Kidney (tissue), 14 donors: ENCODE measurements around the gene MYBBP1A. TPM values are rescaled to one million over a fixed set of nuclear protein-coding genes. Genes with fewer than 3 reads are reported as not detected.
"Not testable (repeated sequence)": the region's sequence is repeated elsewhere in the genome, so short reads cannot be mapped to it uniquely, and the experiment has no call there.

Experiments
- DNase-seq, 5 donors: peaks; one replicate each; pipeline ENCODE4 v3.0.0-alpha.2; 2013 to 2020
- FAIRE-seq: peaks from 2 replicates; lab custom pipeline; 2012; peaks lifted over from hg19 to GRCh38; lab: Jason Lieb, UNC
- H3K27ac ChIP-seq, 2 donors: one replicate each; pipeline ENCODE4 v1.7.0; 2013; ENCODE audit warnings: low read depth in 2 of 2, low read length in 2 of 2, inconsistent platforms in 1 of 2
- H3K27me3 ChIP-seq: one replicate; pipeline ENCODE4 v1.7.1; 2013; ENCODE audit warnings: low read length, inconsistent platforms; ENCODE audit not compliant: control insufficient read depth, insufficient read depth
- H3K36me3 ChIP-seq, 3 donors: one replicate each; pipeline versions ENCODE4 v1.7.0 to v1.7.1; 2013; ENCODE audit warnings: low read length in 3 of 3, control low read depth in 1 of 3, inconsistent platforms in 1 of 3; ENCODE audit not compliant: insufficient read depth in 3 of 3, control insufficient read depth in 2 of 3
- H3K4me1 ChIP-seq, 3 donors: one replicate each; pipeline versions ENCODE4 v1.7.0 to v1.7.1; 2013; ENCODE audit warnings: low read length in 3 of 3, inconsistent platforms in 1 of 3, low read depth in 1 of 3; ENCODE audit not compliant: control insufficient read depth in 2 of 3, insufficient read depth in 2 of 3
- H3K4me3 ChIP-seq, 3 donors: one replicate each; pipeline versions ENCODE4 v1.7.0 to v1.8.1; 2013; ENCODE audit warnings: low read length in 3 of 3, control low read depth in 1 of 3, inconsistent platforms in 1 of 3
- H3K9ac ChIP-seq, 3 donors: one replicate each; pipeline versions ENCODE4 v1.7.0 to v1.7.1; 2013; ENCODE audit warnings: low read length in 3 of 3, control low read depth in 1 of 3, inconsistent platforms in 1 of 3
- H3K9me3 ChIP-seq, 3 donors: one replicate each; pipeline versions ENCODE4 v1.7.0 to v1.7.1; 2013; ENCODE audit warnings: low read length in 3 of 3, control low read depth in 1 of 3, inconsistent platforms in 1 of 3; ENCODE audit not compliant: control insufficient read depth in 2 of 3, insufficient read depth in 1 of 3
- CTCF ChIP-seq: IDR thresholded peaks from 3 replicates; pipeline ENCODE4 v1.5.1; 2012; ENCODE audit warnings: mild to moderate bottlenecking, moderate library complexity, borderline replicate concordance; ENCODE audit not compliant: insufficient read depth; ENCODE audit errors: extremely low read depth
- intact Hi-C: fragments of 100-400 bp; cut with DNase I; formaldehyde crosslinking; loops from one replicate; pipeline ENCODE4 v1.11.1; 2022
- polyA plus RNA-seq: library from polyadenylated mRNA; stranded (reverse); fragments of 350-450 nt; fragmentation: Illumina TruSeq; extraction: RNeasy Lipid Tissue Mini Kit (QIAGEN cat#74804); gene quantifications from one replicate; pipeline ENCODE4 v1.2.3, GENCODE V29; 2014; ENCODE audit warnings: low read depth, low replicate concordance; ENCODE audit not compliant: insufficient read depth
- total RNA-seq: library from RNA; stranded (reverse); fragmentation: NEBNext Ultra II Directional; extraction: Animal tissue kit (Norgen Biotek cat#: 25700); gene quantifications from one replicate; pipeline ENCODE4 v1.2.1, GENCODE V29; 2021
- donor health status: control.
- donor health status: control.
- donor health status: control.
- donor health status: control.
- donor health status: control.
- donor health status: DM: yes; HTN: yes; CAD: no.
- donor health status: Normal renal cell carcinoma (clear cell type).

The MYBBP1A gene
- total and polyA plus RNA-seq, 2 donors from 2014 or later: 11.9 to 51.6 TPM

DNA sequence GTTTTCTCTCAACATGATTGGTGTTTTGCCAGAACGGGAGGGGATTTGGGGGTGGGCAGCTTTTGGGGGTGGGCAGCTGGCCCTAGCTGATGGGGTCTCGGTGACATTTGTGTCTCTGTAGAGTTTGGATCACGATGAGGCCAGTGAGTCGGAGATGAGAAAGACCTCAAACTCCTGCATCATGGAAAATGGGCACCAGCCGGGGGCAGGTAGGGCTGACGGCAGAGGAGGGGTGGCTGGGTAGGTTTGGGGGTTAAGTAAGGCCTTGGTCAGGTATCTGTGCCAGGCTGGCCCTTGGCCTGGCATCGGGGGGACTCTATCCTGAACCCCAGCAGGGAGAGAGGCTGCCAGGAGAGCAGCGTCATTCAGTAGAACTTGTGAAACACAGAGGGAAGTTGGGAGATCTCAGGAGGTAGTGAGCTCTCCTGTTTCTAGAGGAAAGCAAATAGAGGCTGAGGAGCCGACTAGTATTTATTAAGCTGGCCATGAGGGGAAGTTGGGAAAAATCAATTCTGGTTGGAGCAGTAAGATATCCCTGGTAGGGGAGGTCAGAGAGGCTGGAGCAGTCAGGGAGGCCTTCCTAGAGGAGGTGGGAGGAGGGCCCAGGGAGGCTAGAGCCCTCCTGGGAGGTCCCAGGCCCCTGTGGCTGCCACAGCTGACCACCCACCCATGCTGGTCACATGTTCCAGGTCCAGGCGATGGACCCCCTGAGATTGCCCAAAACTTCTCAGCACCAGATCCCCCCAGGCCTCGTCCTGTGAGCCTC, 37.2 kb upstream of the MYBBP1A start:
- intact Hi-C loops: no loop called here
- TF ChIP-seq CTCF: no peak
- H3K4me1 ChIP-seq: peaks cover 0 to 33% (median 16%) of the 10 kb centered on the region in 3 donors
- no peaks in the 10 kb centered on the region for H3K27me3 ChIP-seq
- no peak overlapping the region for H3K4me3 ChIP-seq
- H3K9ac ChIP-seq: no peak overlapping the region
- DNase-seq: peak in 1 of 5 donors; percentile 34
- no peak for FAIRE-seq
- peaks cover 0 to 17% (median 2%) of the 10 kb centered on the region in 3 donors for H3K36me3 ChIP-seq
- H3K27ac ChIP-seq: peak overlapping the region; percentile 2 to 11
- no peaks in the 10 kb centered on the region for H3K9me3 ChIP-seq

DNA sequence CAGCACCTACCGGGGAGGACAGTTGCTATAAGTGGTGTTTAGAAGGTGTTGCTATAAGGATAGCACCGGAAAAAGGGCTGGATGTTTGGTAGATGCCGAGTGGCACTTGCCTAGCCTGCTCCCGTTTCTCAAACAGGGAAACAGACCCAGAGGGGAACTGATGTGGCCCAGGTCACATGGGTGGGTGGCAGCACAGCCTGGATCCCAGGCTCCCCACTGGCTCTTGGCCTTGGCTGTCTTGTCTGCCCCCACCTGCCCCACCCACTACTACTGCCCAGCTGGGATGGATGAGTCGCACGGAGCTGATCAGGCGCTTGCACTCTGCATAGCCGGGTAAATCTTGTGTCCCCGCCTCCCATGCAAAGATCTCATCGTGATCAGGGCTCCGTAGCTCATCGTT, 36.3 kb upstream of the MYBBP1A start:
- DNase-seq (no peak), FAIRE-seq (no peak)
- Histone ChIP-seq H3K9ac (no peak overlapping the region), H3K27me3 (no peaks in the 10 kb centered on the region), H3K36me3 (peaks cover 0 to 8% (median 0%) of the 10 kb centered on the region in 3 donors), H3K4me1 (peaks cover 0 to 40% (median 22%) of the 10 kb centered on the region in 3 donors), H3K9me3 (no peaks in the 10 kb centered on the region), H3K27ac (peak overlapping the region in 1 of 2 donors; percentile 11), H3K4me3 (no peak overlapping the region)
- intact Hi-C loops: no loop called here
- no peak for TF ChIP-seq CTCF

DNA sequence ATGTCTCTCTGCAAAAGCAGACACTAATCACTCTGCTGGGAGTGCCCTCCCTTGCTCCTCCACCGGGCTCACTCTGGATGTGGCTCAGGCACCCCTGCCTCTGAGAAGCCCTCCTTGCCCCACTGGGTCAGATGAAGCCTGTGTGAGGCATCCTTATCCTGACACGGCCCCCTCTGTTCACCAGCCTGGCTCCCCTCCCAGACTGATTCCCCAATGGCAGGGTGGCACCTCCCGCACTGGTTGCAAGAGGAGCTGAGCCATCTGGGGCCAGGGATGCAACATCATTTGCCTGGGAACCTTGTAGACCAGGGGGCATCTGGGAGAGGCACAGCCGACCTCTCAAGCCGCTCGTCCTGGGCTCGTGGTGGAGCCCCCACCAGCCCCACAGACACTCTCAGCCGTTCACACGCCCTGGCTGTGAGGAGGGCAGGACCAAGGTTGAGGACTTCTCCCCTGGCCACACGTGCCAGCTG, 35.8 kb upstream of the MYBBP1A start:
- Histone ChIP-seq H3K27me3 (no peaks in the 10 kb centered on the region), H3K4me1 (peaks cover 0 to 44% (median 22%) of the 10 kb centered on the region in 3 donors), H3K27ac (no peak overlapping the region), H3K9me3 (no peaks in the 10 kb centered on the region), H3K9ac (no peak overlapping the region), H3K4me3 (no peak overlapping the region), H3K36me3 (peaks cover 0 to 4% (median 0%) of the 10 kb centered on the region in 3 donors)
- intact Hi-C loops: no loop called here
- FAIRE-seq (no peak), DNase-seq (no peak)
- TF ChIP-seq CTCF: no peak

- H3K36me3 ChIP-seq, intact Hi-C loops, H3K9ac ChIP-seq, H3K4me3 ChIP-seq, H3K9me3 ChIP-seq, H3K27ac ChIP-seq, H3K27me3 ChIP-seq, FAIRE-seq: not testable (repeated sequence)
- peaks cover 0 to 44% (median 22%) of the 10 kb centered on the region in 3 donors for H3K4me1 ChIP-seq
- peak in 1 of 5 donors; percentile 44 for DNase-seq
Measured at GRCh38 chr17:4590042-4590441, 34.9 kb upstream of the MYBBP1A start.
